Measurements from ENCODE around the gene AVPR2. TPM values are rescaled to one million over a fixed set of nuclear protein-coding genes. Genes with fewer than 3 reads are reported as not detected.

The AVPR2 gene
- polyA plus RNA-seq, 2 of the 4 experiments (the other 2 are of a cell fraction): not detected

DNA sequence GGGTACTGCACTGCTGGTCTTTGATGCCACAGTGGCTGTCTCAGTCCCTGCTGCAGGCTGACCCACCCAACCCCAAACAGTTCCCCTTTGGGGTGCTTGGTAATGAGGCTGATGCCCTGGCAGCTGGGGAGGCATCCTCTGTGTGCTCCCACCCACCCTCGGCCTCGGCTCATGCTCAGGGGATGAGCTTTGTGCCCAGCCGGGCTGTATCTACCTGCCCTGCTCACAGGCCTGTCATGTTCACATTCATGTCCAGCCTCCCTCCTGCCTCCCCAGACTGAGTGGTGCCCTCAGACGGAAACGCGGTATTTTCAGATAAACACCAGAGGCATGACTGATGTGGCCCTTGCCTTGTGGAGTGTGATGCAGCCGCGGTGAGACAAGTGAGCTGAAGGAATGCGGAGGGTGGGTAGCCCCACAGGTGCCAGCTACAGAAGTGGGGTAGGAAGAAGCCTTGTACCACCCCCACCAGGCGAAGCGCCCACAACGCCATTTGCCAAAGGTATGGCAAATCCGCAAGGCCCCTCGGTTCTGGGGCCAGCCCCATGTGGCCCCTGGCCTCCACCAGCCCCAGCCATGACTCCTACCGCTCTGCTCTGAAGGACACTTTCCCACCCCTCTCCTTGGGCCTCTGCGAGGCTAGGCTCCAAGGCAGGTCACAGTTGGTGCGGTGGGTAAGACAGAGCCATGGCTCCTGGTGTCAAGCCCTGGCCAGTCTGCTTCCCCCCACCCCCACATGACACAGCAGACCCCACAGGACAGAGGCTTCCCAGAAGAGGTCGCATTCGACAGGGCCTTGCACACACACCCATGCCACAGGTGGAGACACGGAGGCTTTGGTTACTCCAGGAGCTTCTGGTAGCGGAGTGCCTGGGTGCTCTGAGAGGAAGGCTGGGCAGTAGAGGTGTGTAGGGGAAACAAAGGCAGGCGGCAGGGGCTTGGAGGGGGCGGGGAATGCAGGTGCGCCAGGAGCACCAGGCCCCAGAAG is 41.8 kb downstream of the AVPR2 start:
- CTCF ChIA-PET: interaction anchor here (0.6 to 17.9 kb wide), 30 partner anchors 12 to 1005 kb away, joined by 3 to 363 read pairs (median 4); partner anchors contain the start of genes ARHGAP4, HCFC1, NAA10 and PLXNB3
- H3K4me1 ChIP-seq: peaks cover 3% of the 10 kb centered on the region; the same call in 1 of the 3 replicates
- FAIRE-seq (no peak), ATAC-seq (no peak), DNase-seq (ENCODE audit: low read depth in 1 of 2, low spot score in 1 of 2) (no peak)
- H3K9me3 ChIP-seq: no peaks in the 10 kb centered on the region
- WGBS (ENCODE audit: missing lambda C conversion rate): 92% methylated on average over 18 of the region's 24 CpGs
- no peak overlapping the region; a peak in 1 of 6 replicates for H3K27ac ChIP-seq
- no peak overlapping the region for H3K4me3 ChIP-seq
- H3K4me2 ChIP-seq: no peak overlapping the region
- POLR2A ChIA-PET: no interaction called here
- TF ChIP-seq RARB (CRISPR knock-in tag; IDR thresholded peaks at IDR 0.05): no peak

DNA sequence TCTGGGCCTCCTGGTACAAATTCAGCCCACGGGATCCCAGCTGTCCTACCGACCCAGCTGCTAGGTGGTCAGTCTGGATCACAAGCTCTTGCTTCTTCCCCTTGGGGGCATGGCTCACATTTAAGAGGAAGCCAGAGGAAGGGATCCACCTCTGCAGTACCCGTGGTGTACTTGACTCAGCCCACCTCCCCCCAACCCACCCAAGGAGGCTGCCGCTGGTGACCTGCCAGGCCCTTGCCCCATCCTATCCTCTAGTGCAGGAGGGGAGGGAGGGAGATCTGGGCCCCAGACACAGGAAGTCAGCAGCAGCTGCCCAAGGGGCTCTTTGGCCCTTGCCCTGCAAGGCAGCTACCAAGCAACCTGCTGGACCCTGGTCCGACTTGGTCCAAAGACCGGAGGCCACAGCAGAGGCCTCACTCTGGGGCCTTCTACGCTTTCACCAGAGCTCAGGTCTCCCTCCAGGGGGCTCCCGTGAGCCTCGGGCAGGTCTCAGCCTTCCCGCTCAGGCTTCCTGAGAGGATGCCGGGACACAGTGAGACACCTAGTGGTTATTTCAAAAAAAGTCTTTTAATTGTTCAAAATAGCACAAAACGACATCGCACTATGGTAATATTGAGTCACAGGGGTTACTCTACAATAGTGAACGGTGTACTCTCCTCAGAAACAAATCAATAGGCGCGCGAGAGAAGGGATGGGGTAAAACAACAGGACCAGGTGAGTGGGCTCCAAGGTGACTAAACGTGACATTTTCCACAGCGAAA is 42.7 kb downstream of the AVPR2 start:
- Histone ChIP-seq H3K9me3 (no peaks in the 10 kb centered on the region), H3K4me3 (no peak overlapping the region), H3K4me2 (no peak overlapping the region), H3K4me1 (peaks cover 3% of the 10 kb centered on the region; the same call in 1 of the 3 replicates), H3K27ac (peak overlapping the region in 1 of 2 experiments; percentile 68; a peak in 2 of 6 replicates)
- WGBS (ENCODE audit: missing lambda C conversion rate): 29% methylated on average over 14 of the region's 19 CpGs
- ChIA-PET CTCF (interaction anchor here (0.7 to 17.9 kb wide), 34 partner anchors 9 to 1006 kb away, joined by 3 to 363 read pairs (median 4); partner anchors contain the start of genes ARHGAP4, HCFC1, NAA10 and PLXNB3), POLR2A (interaction anchor here (1.0 kb wide), 1 partner anchor 19 kb away, joined by 6 read pairs; no protein-coding TSS in a partner anchor)
- ATAC-seq (peak; percentile 83 to 91), FAIRE-seq (peak; percentile 99), DNase-seq (ENCODE audit: low read depth in 1 of 2, low spot score in 1 of 2) (peak; percentile 72 to 87)
- TF ChIP-seq, protein P1, sequence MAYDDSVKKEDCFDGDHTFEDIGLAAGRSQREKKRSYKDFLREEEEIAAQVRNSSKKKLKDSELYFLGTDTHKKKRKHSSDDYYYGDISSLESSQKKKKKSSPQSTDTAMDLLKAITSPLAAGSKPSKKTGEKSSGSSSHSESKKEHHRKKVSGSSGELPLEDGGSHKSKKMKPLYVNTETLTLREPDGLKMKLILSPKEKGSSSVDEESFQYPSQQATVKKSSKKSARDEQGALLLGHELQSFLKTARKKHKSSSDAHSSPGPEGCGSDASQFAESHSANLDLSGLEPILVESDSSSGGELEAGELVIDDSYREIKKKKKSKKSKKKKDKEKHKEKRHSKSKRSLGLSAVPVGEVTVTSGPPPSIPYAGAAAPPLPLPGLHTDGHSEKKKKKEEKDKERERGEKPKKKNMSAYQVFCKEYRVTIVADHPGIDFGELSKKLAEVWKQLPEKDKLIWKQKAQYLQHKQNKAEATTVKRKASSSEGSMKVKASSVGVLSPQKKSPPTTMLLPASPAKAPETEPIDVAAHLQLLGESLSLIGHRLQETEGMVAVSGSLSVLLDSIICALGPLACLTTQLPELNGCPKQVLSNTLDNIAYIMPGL (CRISPR knock-in tag; IDR thresholded peaks at IDR 0.05; ENCODE audit: borderline replicate concordance): no peak
- TF ChIP-seq CEBPB (IDR thresholded peaks at IDR 0.05) (no peak), HOXB13 (CRISPR knock-in tag; IDR thresholded peaks at IDR 0.05; ENCODE audit: low read depth) (no peak), ESRRA (IDR thresholded peaks at IDR 0.05; ENCODE audit: borderline replicate concordance, low read length) (no peak), KDM1A (IDR thresholded peaks at IDR 0.05; ENCODE audit: low read depth) (no peak), CHD4 (IDR thresholded peaks at IDR 0.05; ENCODE audit: borderline replicate concordance) (no peak), HOXA7 (CRISPR knock-in tag; IDR thresholded peaks at IDR 0.05) (no peak), FOSB (CRISPR knock-in tag; IDR thresholded peaks at IDR 0.05) (no peak), RAD21 (conservative IDR thresholded peaks at IDR 0.05 in 1 of 2, IDR thresholded peaks at IDR 0.05 in 1 of 2) (peak; percentile 59 to 61), MYC (IDR thresholded peaks at IDR 0.05; ENCODE audit: borderline replicate concordance, low read length) (no peak), SMC3 (IDR thresholded peaks at IDR 0.05) (peak; percentile 73), SREBF2 (IDR thresholded peaks at IDR 0.05) (no peak), POLR2A (IDR thresholded peaks at IDR 0.05; ENCODE audit: low read length) (no peak), ZNF302 (CRISPR knock-in tag; IDR thresholded peaks at IDR 0.05) (no peak), RARB (CRISPR knock-in tag; IDR thresholded peaks at IDR 0.05) (no peak), PHF8 (IDR thresholded peaks at IDR 0.05; ENCODE audit: borderline replicate concordance, low read depth) (no peak), EP300 (IDR thresholded peaks at IDR 0.05) (no peak), JUN (IDR thresholded peaks at IDR 0.05) (no peak), KDM5A (IDR thresholded peaks at IDR 0.05) (no peak), ZFP36 (IDR thresholded peaks at IDR 0.05; ENCODE audit: borderline replicate concordance, partially characterized antibody) (no peak)
- TF ChIP-seq, protein P2, sequence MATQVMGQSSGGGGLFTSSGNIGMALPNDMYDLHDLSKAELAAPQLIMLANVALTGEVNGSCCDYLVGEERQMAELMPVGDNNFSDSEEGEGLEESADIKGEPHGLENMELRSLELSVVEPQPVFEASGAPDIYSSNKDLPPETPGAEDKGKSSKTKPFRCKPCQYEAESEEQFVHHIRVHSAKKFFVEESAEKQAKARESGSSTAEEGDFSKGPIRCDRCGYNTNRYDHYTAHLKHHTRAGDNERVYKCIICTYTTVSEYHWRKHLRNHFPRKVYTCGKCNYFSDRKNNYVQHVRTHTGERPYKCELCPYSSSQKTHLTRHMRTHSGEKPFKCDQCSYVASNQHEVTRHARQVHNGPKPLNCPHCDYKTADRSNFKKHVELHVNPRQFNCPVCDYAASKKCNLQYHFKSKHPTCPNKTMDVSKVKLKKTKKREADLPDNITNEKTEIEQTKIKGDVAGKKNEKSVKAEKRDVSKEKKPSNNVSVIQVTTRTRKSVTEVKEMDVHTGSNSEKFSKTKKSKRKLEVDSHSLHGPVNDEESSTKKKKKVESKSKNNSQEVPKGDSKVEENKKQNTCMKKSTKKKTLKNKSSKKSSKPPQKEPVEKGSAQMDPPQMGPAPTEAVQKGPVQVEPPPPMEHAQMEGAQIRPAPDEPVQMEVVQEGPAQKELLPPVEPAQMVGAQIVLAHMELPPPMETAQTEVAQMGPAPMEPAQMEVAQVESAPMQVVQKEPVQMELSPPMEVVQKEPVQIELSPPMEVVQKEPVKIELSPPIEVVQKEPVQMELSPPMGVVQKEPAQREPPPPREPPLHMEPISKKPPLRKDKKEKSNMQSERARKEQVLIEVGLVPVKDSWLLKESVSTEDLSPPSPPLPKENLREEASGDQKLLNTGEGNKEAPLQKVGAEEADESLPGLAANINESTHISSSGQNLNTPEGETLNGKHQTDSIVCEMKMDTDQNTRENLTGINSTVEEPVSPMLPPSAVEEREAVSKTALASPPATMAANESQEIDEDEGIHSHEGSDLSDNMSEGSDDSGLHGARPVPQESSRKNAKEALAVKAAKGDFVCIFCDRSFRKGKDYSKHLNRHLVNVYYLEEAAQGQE (IDR thresholded peaks at IDR 0.05): no peak
- TF ChIP-seq, protein P3, sequence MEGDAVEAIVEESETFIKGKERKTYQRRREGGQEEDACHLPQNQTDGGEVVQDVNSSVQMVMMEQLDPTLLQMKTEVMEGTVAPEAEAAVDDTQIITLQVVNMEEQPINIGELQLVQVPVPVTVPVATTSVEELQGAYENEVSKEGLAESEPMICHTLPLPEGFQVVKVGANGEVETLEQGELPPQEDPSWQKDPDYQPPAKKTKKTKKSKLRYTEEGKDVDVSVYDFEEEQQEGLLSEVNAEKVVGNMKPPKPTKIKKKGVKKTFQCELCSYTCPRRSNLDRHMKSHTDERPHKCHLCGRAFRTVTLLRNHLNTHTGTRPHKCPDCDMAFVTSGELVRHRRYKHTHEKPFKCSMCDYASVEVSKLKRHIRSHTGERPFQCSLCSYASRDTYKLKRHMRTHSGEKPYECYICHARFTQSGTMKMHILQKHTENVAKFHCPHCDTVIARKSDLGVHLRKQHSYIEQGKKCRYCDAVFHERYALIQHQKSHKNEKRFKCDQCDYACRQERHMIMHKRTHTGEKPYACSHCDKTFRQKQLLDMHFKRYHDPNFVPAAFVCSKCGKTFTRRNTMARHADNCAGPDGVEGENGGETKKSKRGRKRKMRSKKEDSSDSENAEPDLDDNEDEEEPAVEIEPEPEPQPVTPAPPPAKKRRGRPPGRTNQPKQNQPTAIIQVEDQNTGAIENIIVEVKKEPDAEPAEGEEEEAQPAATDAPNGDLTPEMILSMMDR (IDR thresholded peaks at IDR 0.05): peak; percentile 92
- TF ChIP-seq, protein P4, sequence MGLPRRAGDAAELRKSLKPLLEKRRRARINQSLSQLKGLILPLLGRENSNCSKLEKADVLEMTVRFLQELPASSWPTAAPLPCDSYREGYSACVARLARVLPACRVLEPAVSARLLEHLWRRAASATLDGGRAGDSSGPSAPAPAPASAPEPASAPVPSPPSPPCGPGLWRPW (IDR thresholded peaks at IDR 0.05): no peak
- TF ChIP-seq, protein P5, sequence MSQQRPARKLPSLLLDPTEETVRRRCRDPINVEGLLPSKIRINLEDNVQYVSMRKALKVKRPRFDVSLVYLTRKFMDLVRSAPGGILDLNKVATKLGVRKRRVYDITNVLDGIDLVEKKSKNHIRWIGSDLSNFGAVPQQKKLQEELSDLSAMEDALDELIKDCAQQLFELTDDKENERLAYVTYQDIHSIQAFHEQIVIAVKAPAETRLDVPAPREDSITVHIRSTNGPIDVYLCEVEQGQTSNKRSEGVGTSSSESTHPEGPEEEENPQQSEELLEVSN (IDR thresholded peaks at IDR 0.05; ENCODE audit: borderline replicate concordance, low read depth): 0 out of 2 replicates have a peak, but pooled peaks have one; percentile 23
- TF ChIP-seq, protein P6, sequence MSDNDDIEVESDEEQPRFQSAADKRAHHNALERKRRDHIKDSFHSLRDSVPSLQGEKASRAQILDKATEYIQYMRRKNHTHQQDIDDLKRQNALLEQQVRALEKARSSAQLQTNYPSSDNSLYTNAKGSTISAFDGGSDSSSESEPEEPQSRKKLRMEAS (IDR thresholded peaks at IDR 0.05): peak; percentile 53
